Esophagus muscularis mucosa (tissue), 4 donors: Measurements from ENCODE around the gene UTF1.

ENCODE experiments used
- CTCF ChIP-seq, 3 experiments: fragments of 200-600 bp in 2 of 3; fragments of 450-650 bp in 1 of 3; sonication (generic) in 2 of 3; IDR thresholded peaks; one replicate each; pipeline ENCODE4 v1.5.1; 2017 to 2019; ENCODE audit warnings: antibody characterized with exemption in 3 of 3, mild to moderate bottlenecking in 2 of 3, moderate library complexity in 1 of 3
- EP300 ChIP-seq: sonication (generic); formaldehyde crosslinking; IDR thresholded peaks from one replicate; pipeline ENCODE4 v1.6.1; 2017; ENCODE audit warnings: antibody characterized with exemption
- POLR2A ChIP-seq: fragments of 450-650 bp; IDR thresholded peaks from one replicate; pipeline ENCODE4 v1.6.1; 2017; ENCODE audit warnings: antibody characterized with exemption, moderate library complexity, mild to moderate bottlenecking, low read depth
- POLR2AphosphoS5 ChIP-seq, 2 donors: sonication (generic); formaldehyde crosslinking; IDR thresholded peaks; one replicate each; pipeline ENCODE4 v1.6.1; 2017; ENCODE audit warnings: antibody characterized with exemption in 2 of 2

- no peak for TF ChIP-seq CTCF (IDR thresholded peaks at IDR 0.05)
- peak in 1 of 2 donors; percentile 66 for TF ChIP-seq POLR2AphosphoS5 (IDR thresholded peaks at IDR 0.05)
- peak; percentile 51 for TF ChIP-seq POLR2A
- no peak for TF ChIP-seq EP300
Measured at GRCh38 chr10:133261726-133262325, 31.8 kb downstream of the UTF1 start.
